ENCODE results near the gene CBX7.

CBX7 gene

DNA sequence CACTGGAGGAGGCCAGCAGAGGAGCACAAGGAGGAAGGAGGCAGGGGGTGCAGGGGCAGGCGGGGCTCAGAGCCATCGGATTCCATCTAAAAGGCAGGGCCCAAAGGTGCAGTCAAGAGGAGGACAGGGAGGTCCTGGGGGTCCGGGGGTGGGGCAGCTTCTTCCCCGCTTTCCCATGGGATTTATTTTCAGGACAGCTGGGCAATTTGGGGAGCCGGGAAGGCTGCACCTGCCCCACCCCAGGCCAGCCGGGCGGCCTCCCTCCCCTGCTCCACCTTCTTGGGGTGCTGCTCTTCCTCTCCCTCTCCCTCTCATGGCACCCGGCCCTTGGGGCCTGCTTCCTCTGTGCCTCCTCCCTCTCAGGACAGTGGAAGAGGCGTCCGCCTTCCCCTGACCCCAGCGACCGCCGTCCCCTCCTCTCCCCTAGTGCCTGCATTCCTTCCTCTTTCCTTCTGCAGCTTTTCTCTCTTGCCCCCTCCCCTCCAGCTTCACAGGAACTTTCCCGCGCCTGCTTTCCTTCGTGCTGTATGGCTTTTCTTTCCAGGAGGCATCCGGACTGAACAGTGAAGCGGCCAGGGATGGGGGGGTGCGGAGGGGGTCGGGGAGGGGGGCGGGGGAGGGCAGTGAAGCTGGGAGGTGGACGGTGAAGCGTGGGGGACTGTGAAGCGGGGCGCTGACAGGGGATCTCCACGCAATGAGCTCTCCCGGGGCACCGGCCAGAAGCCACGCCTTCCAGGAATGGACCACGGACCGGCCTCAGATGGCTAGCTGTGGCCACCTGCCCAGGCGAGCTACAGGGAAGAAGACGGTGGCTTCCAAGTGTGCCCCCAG is 28.5 kb downstream of the CBX7 start:
- DNase-seq (no peak), ATAC-seq (no peak)
- H3K9me3 Mint-ChIP-seq = no peaks in the 10 kb centered on the region
- H3K4me1 Mint-ChIP-seq = peaks cover 19% of the 10 kb centered on the region
- H3K27ac Mint-ChIP-seq = no peak overlapping the region
- H3K4me3 Mint-ChIP-seq = no peak overlapping the region
- H3K27me3 Mint-ChIP-seq = no peaks in the 10 kb centered on the region

DNA sequence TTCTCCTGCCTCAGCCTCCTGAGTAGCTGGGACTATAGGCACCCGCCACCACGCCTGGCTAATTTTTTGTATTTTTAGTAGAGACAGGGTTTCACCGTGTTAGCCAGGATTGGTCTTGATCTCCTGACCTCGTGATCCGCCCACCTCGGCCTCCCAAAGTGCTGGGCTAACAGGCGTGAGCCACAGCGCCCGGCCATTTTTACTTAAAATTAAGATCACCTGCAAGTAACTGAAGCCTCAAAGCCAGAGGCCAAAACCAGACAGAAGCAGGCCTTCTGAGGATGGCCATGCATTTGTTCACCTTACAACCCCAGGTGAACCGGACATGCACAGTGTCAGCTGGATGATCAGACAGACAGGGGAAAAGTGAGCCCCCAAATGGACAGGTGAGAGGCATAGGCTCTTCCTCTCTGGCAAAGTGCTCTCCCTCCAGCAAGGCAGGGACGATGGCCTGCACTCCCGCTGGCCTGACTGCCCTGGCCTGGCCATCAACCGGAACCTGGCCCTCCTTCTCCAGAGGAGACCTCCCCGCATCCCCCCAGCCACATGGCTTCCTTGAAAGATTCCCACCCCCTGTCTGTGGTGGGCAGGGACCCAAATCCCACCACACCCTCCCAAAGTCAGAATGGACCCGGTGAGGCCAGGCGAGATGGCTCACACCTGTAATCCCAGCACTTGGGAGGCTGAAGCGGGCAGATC is 29.6 kb downstream of the CBX7 start:
- ATAC-seq (no peak), DNase-seq (no peak)
- H3K27ac Mint-ChIP-seq = peak overlapping the region in 1 of 2 donors; percentile 63
- no peaks in the 10 kb centered on the region for H3K9me3 Mint-ChIP-seq
- no peak overlapping the region for H3K4me3 Mint-ChIP-seq
- H3K27me3 Mint-ChIP-seq = no peaks in the 10 kb centered on the region
- H3K4me1 Mint-ChIP-seq = peaks cover 23% of the 10 kb centered on the region

DNA sequence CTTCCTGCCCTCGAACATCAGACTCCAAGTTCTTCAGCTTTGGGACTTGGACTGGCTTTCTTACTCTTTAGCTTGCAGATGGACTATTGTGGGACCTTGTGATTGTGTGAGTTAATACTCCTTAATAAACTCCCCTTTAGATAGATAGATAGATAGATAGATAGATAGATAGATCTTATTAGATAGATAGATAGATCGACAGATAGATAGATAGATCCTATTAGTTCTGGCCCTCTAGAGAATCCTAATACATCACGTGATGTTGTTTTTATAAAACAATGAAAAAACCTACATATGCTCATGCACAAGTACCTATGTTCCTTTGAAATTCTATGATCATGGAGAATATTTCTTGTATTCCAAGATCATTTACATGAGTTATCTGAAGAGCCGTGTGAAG is 31.5 kb downstream of the CBX7 start:
- no peak for DNase-seq
- peak overlapping the region in 1 of 2 donors; percentile 3 for H3K27ac Mint-ChIP-seq
- no peaks in the 10 kb centered on the region for H3K27me3 Mint-ChIP-seq
- no peak overlapping the region for H3K4me3 Mint-ChIP-seq
- ATAC-seq = no peak
- H3K9me3 Mint-ChIP-seq = no peaks in the 10 kb centered on the region
- H3K4me1 Mint-ChIP-seq = peaks cover 43% of the 10 kb centered on the region

- DNase-seq (peak; percentile 62 to 86), ATAC-seq (peak; percentile 84)
- H3K27me3 Mint-ChIP-seq = no peaks in the 10 kb centered on the region
- no peaks in the 10 kb centered on the region for H3K9me3 Mint-ChIP-seq
- H3K4me1 Mint-ChIP-seq = peaks cover 71% of the 10 kb centered on the region
- H3K27ac Mint-ChIP-seq = peak overlapping the region; percentile 93 to 98
- H3K4me3 Mint-ChIP-seq = peak overlapping the region; percentile 29 to 62
Observed at GRCh38 chr22:39117585-39118191, 34.8 kb downstream of the CBX7 start.

DNA sequence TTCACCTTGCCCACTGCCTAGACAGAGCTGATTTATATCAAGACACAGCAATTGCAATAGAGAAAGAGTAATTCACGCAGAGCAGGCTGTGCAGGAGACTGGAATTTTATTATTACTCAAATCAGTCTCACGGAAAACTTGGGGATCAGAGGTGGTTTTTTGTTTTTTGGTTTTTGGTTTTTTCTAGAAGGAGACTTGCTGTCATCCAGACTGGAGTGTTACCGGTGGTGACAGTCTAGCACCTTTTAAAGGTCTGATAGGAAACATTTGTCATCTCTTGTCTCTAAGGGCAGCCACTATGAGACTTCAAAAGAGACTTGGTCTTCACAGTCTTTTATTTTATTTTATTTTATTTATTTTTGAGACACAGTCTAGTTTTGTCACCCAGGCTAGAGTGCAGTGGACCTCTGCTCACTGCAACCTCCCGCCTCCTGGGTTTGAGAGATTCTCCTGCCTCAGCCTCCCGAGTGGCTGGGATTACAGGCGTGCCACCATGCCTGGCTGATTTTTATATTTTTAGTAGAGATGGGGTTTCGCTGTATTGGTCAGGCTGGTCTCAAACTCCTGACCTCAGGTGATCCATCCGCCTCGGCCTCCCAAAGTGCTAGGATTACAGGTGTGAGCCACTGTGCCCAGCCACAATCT is 36.4 kb downstream of the CBX7 start:
- Mint-ChIP-seq H3K27ac (peak overlapping the region in 1 of 2 donors; percentile 81), H3K9me3 (no peaks in the 10 kb centered on the region), H3K4me1 (peaks cover 64% of the 10 kb centered on the region), H3K27me3 (no peaks in the 10 kb centered on the region), H3K4me3 (peak overlapping the region; percentile 31 to 62)
- peak in 1 of 2 donors; percentile 30 for DNase-seq
- peak; percentile 55 for ATAC-seq

DNA sequence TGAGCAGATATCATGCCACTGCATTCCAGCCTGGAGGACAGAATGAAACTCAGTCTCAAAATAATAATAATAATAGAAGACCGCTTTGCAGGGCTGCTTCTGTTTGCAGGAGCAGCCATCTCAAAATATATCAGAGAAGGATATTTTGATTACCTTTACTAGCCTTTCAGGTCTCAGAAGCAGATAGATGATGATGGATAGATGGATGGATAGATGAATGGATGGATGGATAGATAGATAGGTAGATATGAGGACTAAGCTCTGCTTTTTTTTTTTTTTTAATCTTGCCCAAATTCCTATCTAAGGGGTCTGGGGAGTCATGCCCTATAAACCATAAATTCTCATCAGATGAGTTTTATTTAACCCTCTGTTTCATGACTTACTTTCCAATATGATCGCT is 36.9 kb downstream of the CBX7 start:
- Mint-ChIP-seq H3K4me1 (peaks cover 68% of the 10 kb centered on the region), H3K4me3 (no peak overlapping the region), H3K27me3 (no peaks in the 10 kb centered on the region), H3K27ac (peak overlapping the region in 1 of 2 donors; percentile 2), H3K9me3 (no peaks in the 10 kb centered on the region)
- ATAC-seq = no peak
- DNase-seq = no peak

- H3K27me3 Mint-ChIP-seq = no peaks in the 10 kb centered on the region
- H3K4me3 Mint-ChIP-seq = peak overlapping the region in 1 of 2 donors; percentile 44
- H3K9me3 Mint-ChIP-seq = no peaks in the 10 kb centered on the region
- peaks cover 68% of the 10 kb centered on the region for H3K4me1 Mint-ChIP-seq
- DNase-seq = no peak
- ATAC-seq = no peak
- H3K27ac Mint-ChIP-seq = peak overlapping the region in 1 of 2 donors; percentile 3
Observed at GRCh38 chr22:39114112-39114511, 38.4 kb downstream of the CBX7 start.

DNA sequence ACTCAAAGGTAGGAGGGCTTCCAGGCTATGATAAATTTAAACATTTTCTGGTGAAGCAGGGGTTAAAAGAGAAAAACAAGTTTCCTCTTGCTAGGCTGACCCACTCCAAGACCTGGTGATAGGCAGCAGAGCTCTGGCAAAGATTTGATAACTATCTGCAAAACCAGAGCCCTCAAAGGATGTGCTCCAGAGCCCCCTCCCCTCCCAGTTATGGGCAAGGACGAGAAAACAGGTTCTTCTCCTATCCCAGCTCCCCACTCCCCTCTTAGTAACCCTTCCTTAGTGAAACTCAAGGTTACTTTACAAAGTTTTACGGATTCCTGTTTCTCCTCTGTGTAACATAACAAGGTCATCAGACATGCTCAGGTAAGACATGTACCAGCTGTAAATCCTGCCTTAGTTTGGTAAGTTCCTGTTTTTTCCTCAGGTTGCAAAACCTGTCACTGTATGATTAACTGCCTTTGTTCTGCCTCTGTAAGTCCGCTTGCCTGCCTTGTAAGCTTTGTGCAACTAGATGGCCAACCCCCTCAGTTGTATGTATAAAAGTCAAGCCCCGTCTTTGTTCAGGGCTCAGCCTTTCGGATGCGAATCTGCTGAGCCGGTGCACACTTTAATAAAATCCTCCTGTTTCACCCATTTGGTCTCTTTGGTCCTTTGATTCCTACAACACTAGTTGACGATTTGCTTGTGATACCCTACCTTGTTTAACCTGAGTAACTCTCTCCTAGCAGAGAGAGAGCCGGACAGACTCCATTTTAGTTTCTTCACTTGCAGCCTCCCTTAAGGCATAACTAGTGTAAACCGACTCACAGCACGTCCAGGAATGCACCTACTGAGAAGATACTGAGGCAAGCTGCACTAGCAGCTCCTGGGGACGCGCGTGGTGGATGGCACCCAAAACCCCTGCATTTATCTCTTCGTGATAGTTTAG is 41.6 kb downstream of the CBX7 start:
- H3K4me1 Mint-ChIP-seq = peaks cover 36% of the 10 kb centered on the region
- ATAC-seq (no peak), DNase-seq (no peak)
- H3K4me3 Mint-ChIP-seq = no peak overlapping the region
- H3K27ac Mint-ChIP-seq = peak overlapping the region; percentile 8 to 17
- no peaks in the 10 kb centered on the region for H3K27me3 Mint-ChIP-seq
- H3K9me3 Mint-ChIP-seq = no peaks in the 10 kb centered on the region

- Mint-ChIP-seq H3K4me3 (no peak overlapping the region), H3K27ac (peak overlapping the region in 1 of 2 donors; percentile 28), H3K9me3 (no peaks in the 10 kb centered on the region), H3K4me1 (peaks cover 20% of the 10 kb centered on the region), H3K27me3 (no peaks in the 10 kb centered on the region)
- DNase-seq (no peak), ATAC-seq (no peak)
Observed at GRCh38 chr22:39109361-39109760, 43.1 kb downstream of the CBX7 start.

- Mint-ChIP-seq H3K27ac (no peak overlapping the region), H3K4me3 (no peak overlapping the region), H3K27me3 (no peaks in the 10 kb centered on the region), H3K9me3 (no peaks in the 10 kb centered on the region), H3K4me1 (peaks cover 12% of the 10 kb centered on the region)
- DNase-seq (no peak), ATAC-seq (no peak)
Observed at GRCh38 chr22:39108487-39108886, 44.0 kb downstream of the CBX7 start.

GRCh38 chr22:39106326-39106725 is 46.2 kb downstream of the CBX7 start:
- no peaks in the 10 kb centered on the region for H3K9me3 Mint-ChIP-seq
- peaks cover 12% of the 10 kb centered on the region for H3K4me1 Mint-ChIP-seq
- no peak overlapping the region for H3K4me3 Mint-ChIP-seq
- DNase-seq (no peak), ATAC-seq (no peak)
- no peak overlapping the region for H3K27ac Mint-ChIP-seq
- no peaks in the 10 kb centered on the region for H3K27me3 Mint-ChIP-seq

DNA sequence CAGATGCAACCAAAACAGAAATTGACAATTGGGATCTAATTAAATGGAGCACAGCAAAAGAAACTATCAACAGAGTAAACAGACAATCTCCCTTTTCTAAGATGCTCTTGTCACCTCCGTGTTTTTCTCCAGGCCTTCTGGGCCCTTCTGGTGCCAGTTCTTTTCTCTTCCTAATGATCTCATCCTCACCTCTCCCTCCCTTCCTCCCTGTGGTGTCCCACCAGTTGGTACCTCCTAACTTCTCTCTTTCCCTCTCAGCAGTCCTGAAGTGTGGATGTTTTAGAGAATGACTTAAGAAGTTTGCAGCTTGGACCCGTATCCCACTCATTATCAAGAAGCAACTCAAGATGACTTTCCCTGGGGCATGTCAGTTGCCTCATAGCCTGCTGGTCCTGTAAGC is 49.0 kb downstream of the CBX7 start:
- no peak overlapping the region for H3K4me3 Mint-ChIP-seq
- no peak for ATAC-seq

GRCh38 chr22:39101226-39101625 is 51.3 kb downstream of the CBX7 start:
- no peak overlapping the region for H3K4me3 Mint-ChIP-seq
- H3K27me3 Mint-ChIP-seq = no peaks in the 10 kb centered on the region
- peak overlapping the region in 1 of 2 donors; percentile 63 for H3K27ac Mint-ChIP-seq

More for the DNA sequence above, 49.0 kb downstream of the CBX7 start:
- Mint-ChIP-seq H3K9me3 (no peaks in the 10 kb centered on the region), H3K27ac (no peak overlapping the region), H3K4me1 (peaks cover 35% of the 10 kb centered on the region), H3K27me3 (no peaks in the 10 kb centered on the region)
- no peak for DNase-seq

GRCh38 chr22:39098576-39098975 is 53.9 kb downstream of the CBX7 start:
- H3K4me1 Mint-ChIP-seq = peaks cover 79% of the 10 kb centered on the region
- H3K27ac Mint-ChIP-seq = peak overlapping the region in 1 of 2 donors; percentile 69
- H3K9me3 Mint-ChIP-seq = no peaks in the 10 kb centered on the region
- DNase-seq (no peak), ATAC-seq (no peak)
- H3K27me3 Mint-ChIP-seq = no peaks in the 10 kb centered on the region
- peak overlapping the region; percentile 71 to 85 for H3K4me3 Mint-ChIP-seq

More at GRCh38 chr22:39101226-39101625, 51.3 kb downstream of the CBX7 start:
- Mint-ChIP-seq H3K4me1 (peaks cover 57% of the 10 kb centered on the region), H3K9me3 (no peaks in the 10 kb centered on the region)
- DNase-seq = no peak
- ATAC-seq = no peak
